ENCODE results near the gene ABCC3.

DNA sequence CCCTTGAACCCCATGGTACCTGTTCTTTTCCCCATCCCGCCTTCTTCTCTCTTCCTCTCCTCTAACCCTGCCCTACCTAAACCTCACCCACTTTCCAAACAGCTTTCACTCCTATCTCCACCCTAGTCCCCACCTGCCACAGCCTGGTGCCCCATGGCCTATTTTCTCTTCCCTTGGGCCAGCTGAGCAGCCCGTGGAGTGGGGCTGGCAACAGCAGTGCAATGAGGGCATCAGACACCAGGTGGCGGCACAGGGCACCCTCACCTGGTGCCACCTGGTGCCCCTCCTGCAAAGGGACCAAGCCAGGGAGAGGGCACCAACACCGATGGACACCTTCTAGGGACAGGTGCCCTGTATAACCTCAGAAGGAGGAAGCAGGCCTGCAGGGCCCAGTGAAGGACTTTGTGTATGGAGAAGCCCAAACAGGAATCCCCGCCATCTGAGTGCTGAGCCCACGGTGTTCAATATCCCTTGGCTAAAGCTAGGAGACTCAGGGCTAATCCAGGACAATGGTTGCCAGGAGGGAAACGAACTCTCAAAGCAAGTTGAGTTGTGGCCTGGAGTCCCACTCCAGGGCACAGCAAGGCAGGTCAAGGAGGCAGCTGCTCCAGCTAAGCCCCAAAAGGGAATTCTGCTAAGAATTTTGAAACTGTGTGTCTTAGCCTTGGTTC is 4.0 kb upstream of the ABCC3 start:
- TF ChIP-seq CTCF (IDR thresholded peaks at IDR 0.05) = peak; percentile 31 to 99 (median 82)
- peak in 1 of 2 donors; percentile 14 for TF ChIP-seq POLR2A (IDR thresholded peaks at IDR 0.05)

Measured in Peyer's patch (tissue), 4 donors.